Measurements from ENCODE around the gene SDK1.

The SDK1 gene

DNA sequence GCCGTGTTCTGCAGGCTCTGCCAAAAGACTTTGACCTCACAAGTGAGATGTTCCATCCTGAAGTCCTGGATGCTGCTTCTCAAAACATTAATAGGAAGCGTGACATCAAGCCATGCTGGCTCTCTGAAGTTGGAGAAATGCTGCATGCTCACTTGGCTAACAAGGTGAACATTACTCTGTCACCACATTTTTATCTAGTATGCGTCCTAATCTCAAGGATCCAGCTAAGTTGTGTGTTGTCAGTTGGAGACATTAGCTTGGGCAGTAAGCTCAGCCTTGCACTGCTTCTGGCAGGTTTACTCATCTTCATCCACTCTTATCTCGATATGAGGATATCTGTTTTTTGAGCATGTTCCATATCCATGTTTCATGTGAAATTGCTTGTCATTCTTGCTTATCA is 165.2 kb downstream of the SDK1 start:
- TF ChIP-seq, protein P1, sequence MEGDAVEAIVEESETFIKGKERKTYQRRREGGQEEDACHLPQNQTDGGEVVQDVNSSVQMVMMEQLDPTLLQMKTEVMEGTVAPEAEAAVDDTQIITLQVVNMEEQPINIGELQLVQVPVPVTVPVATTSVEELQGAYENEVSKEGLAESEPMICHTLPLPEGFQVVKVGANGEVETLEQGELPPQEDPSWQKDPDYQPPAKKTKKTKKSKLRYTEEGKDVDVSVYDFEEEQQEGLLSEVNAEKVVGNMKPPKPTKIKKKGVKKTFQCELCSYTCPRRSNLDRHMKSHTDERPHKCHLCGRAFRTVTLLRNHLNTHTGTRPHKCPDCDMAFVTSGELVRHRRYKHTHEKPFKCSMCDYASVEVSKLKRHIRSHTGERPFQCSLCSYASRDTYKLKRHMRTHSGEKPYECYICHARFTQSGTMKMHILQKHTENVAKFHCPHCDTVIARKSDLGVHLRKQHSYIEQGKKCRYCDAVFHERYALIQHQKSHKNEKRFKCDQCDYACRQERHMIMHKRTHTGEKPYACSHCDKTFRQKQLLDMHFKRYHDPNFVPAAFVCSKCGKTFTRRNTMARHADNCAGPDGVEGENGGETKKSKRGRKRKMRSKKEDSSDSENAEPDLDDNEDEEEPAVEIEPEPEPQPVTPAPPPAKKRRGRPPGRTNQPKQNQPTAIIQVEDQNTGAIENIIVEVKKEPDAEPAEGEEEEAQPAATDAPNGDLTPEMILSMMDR (conservative IDR thresholded peaks at IDR 0.05; ENCODE audit: low read depth), result no peak
- ChIA-PET POLR2A (ENCODE audit: low non-redundant PET) (no interaction called here), CTCF (interaction anchor here (0.6 kb wide), 2 partner anchors 421 to 1013 kb away, joined by 4 to 6 read pairs; no protein-coding TSS in a partner anchor)
- no peak overlapping the region for H3K27ac ChIP-seq
- no peak for DNase-seq (ENCODE audit: low spot score)

DNA sequence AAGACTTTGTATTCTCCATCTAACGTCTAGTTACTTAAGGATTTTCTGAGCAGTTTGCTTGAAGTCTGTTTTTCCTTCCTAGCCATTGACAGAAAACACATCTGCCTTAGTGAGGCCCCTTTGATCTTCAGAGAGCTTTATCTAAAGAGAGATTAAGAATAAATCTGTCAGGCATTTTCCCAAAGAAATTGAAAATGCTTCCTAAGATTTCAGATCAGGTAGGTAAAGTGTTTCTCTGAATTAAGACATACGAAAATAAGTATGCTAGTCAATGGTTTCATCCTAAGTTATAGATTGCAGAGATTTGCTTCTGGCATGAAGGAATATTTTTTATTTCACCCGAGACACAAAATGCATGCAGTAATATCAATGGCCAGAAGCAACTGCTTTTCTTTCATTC is 168.6 kb downstream of the SDK1 start:
- no peak overlapping the region for H3K27ac ChIP-seq
- DNase-seq (ENCODE audit: low spot score), result no peak
- TF ChIP-seq, protein P1 (conservative IDR thresholded peaks at IDR 0.05; ENCODE audit: low read depth), result no peak
- ChIA-PET CTCF (interaction anchor here (0.6 kb wide), 2 partner anchors 15 to 57 kb away, joined by 5 to 7 read pairs; no protein-coding TSS in a partner anchor), POLR2A (ENCODE audit: low non-redundant PET) (no interaction called here)

DNA sequence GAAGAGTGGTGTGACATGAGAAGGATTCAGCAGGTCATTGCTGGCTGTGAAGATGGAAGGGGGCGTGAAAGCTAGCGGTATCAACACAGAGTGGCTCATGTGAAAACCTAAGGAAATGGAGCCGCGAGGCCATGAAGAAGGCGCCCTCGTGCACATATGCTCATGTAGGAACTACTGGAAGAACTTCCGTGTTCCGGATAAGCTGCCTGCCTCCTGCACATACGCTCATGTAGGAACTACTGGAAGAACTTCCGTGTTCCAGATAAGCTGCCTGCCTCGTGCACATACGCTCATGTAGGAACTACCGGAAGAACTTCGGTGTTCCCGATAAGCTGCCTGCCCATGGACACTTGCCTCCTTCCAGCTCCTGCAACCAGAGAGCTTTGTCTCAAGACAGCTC is 179.1 kb downstream of the SDK1 start:
- H3K27ac ChIP-seq, result no peak overlapping the region
- POLR2A ChIA-PET (ENCODE audit: low non-redundant PET), result no interaction called here
- CTCF ChIA-PET, result interaction anchor here (0.6 to 0.7 kb wide), 2 partner anchors 195 to 1006 kb away, joined by 3 read pairs; no protein-coding TSS in a partner anchor
- DNase-seq (ENCODE audit: low spot score), result no peak
- TF ChIP-seq, protein P1 (conservative IDR thresholded peaks at IDR 0.05; ENCODE audit: low read depth), result no peak

DNA sequence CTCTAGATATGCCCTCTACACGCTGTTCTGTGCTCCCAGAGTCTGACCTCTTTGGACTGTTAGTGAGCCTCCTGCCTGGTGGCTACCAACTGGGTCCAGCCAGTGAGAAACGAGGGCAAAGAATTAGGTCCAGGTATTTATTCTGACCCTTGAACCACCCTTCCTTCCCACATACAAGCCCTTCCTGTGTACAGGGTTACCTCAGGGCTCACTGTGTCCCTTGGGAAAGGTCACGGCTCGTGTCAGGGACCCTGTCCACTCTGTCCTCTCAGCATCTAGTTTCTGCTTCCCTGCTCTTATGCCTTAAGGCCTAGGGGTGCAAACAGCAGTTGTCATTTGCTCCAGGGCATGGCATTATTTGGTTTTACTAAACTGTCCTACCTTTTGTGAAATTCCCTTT is 180.4 kb downstream of the SDK1 start:
- ChIA-PET CTCF (interaction anchor here (0.5 to 0.6 kb wide), 2 partner anchors 522 to 1082 kb away, joined by 3 to 4 read pairs; no protein-coding TSS in a partner anchor), POLR2A (ENCODE audit: low non-redundant PET) (no interaction called here)
- H3K27ac ChIP-seq, result no peak overlapping the region
- no peak for DNase-seq (ENCODE audit: low spot score)
- TF ChIP-seq, protein P1 (conservative IDR thresholded peaks at IDR 0.05; ENCODE audit: low read depth), result no peak

DNA sequence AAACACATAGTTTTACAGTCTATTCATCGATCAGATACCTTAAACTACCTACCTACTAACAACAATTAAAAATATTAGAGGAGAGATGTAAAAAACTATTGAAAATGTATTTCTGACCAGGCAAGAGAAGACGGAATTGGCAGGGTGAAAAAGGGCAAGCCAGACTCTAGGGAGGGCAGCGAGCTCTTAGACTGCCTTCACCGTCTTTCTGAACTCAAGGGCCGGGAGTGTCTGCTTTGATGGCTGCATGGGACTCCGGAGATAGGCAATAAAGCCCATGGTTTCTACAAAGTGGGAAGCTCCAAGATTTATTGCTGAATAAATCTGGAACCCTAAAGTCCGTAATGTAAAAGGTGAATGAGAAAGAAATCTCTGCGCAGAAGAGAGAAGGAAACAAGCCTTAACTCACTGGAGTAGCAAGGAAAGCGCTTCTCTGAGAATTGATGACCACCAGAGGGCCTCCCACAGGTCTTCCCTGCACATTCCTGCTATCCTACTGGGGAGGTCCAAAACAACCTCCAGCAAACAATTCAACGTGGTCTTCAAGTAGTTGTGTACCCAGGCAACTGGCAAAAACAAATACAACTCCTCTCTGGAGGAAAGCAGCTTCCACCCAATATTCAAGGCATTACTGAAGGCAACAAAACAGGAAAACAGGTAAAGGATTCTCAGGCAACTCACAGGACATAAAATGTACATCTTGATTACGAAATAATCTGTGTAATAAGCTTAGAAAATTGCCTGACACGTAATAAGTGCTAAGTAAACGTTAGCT is 181.3 kb downstream of the SDK1 start:
- no peak overlapping the region for H3K27ac ChIP-seq
- peak; percentile 46 for DNase-seq (ENCODE audit: low spot score)
- POLR2A ChIA-PET (ENCODE audit: low non-redundant PET), result no interaction called here
- CTCF ChIA-PET, result interaction anchor here (0.5 to 1.1 kb wide), 8 partner anchors 13 to 1081 kb away, joined by 3 to 4 read pairs (median 4); no protein-coding TSS in a partner anchor
- TF ChIP-seq, protein P1 (conservative IDR thresholded peaks at IDR 0.05; ENCODE audit: low read depth), result peak; percentile 50

DNA sequence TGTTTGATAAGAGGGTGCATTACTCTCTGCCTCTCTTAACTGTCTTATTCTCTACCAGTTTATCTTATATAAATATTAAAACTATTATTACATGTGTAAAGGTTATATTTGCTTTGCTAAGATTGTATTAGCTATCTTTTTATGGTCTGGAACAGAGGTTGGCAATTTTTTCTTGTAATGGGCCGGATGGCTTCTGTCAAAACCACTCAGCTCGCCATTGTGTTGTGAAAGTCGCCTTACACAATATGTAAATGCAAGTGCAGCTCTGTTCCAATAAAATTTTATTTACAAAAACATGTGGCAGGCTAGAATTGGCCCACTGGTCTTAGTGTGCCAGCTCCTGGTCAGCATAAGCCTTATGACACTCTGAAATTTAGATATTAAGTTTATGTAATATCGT is 185.8 kb downstream of the SDK1 start:
- POLR2A ChIA-PET (ENCODE audit: low non-redundant PET), result no interaction called here
- CTCF ChIA-PET, result no interaction called here
- H3K27ac ChIP-seq, result no peak overlapping the region
- DNase-seq (ENCODE audit: low spot score), result no peak
- TF ChIP-seq, protein P1 (conservative IDR thresholded peaks at IDR 0.05; ENCODE audit: low read depth), result no peak
